ENCODE results near the gene ATP6V1B1.

Gene ATP6V1B1

DNA sequence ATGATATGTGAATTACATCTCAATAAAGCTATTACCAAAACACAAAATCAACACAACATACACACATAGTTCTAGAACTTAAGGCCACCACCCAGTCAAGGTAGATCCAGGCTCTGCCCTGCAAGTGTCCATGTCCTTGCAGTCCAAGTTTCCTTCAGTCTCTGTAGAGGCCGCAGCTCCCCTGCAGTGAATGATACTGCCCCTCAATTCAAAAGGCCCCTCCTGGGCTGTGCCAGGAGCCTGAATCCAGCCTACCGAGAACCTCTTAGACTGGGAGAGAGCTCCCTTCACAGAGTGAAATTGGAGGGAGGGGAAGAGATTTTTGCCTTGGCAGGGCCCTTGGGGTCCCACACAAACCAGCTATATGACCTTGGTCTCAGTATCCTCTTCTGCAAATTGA is 42.5 kb upstream of the ATP6V1B1 start:
- no peak overlapping the region for H3K4me3 Mint-ChIP-seq
- TF ChIP-seq, protein P1, sequence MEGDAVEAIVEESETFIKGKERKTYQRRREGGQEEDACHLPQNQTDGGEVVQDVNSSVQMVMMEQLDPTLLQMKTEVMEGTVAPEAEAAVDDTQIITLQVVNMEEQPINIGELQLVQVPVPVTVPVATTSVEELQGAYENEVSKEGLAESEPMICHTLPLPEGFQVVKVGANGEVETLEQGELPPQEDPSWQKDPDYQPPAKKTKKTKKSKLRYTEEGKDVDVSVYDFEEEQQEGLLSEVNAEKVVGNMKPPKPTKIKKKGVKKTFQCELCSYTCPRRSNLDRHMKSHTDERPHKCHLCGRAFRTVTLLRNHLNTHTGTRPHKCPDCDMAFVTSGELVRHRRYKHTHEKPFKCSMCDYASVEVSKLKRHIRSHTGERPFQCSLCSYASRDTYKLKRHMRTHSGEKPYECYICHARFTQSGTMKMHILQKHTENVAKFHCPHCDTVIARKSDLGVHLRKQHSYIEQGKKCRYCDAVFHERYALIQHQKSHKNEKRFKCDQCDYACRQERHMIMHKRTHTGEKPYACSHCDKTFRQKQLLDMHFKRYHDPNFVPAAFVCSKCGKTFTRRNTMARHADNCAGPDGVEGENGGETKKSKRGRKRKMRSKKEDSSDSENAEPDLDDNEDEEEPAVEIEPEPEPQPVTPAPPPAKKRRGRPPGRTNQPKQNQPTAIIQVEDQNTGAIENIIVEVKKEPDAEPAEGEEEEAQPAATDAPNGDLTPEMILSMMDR (IDR thresholded peaks at IDR 0.05), result no peak
- peaks cover 100% of the 10 kb centered on the region for H3K27me3 Mint-ChIP-seq (ENCODE audit: low read depth, poor library complexity)
- peaks cover 24% of the 10 kb centered on the region for H3K4me1 Mint-ChIP-seq
- H3K9me3 Mint-ChIP-seq, result peaks cover 3% of the 10 kb centered on the region
- no peak overlapping the region for H3K27ac Mint-ChIP-seq
- H3K36me3 Mint-ChIP-seq (ENCODE audit: low read depth), result no peaks in the 10 kb centered on the region
- no peak for DNase-seq

DNA sequence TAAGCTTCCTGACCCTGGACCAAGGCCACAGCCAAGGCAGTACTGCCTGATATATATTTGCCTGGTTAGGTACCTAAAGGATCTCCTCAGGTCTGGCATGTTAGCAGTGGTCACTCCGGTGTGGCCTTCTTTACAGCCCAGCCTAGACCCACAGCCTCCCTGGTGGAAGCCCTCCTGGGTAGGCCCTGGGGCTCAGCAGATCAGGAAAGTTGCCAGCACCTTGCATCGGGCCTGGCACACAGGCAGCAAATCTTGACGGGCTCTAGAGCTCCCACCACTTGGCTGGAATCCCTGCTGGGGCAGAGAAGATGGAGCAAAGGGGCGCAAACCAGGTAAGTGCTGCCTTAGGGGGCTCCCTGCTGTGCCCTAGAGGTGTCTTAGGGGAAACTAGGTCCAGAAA is 40.9 kb upstream of the ATP6V1B1 start:
- TF ChIP-seq, protein P1 (IDR thresholded peaks at IDR 0.05), result no peak
- H3K27me3 Mint-ChIP-seq (ENCODE audit: low read depth, poor library complexity), result peaks cover 100% of the 10 kb centered on the region

DNA sequence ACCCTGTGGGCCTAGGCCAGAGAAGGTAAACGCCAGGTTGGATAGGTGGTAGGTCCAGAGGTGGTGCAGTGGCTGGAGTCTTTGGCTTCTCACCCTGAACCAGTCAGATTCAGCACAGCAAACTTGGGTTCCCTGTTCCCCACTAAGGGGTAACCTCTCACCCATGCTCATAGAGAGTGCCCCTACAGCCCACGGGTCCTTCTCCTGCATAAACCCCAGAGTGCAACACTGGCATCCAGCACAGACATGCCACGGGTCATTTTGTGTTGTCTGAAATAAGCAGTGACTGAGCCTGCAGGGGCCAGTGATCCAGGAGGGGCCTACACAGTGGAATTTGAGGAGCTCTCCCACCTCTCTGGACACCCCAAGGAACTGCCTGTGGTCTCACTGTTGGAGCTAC is 40.5 kb upstream of the ATP6V1B1 start:
- Mint-ChIP-seq H3K4me1 (peaks cover 12% of the 10 kb centered on the region), H3K4me3 (no peak overlapping the region), H3K27ac (no peak overlapping the region), H3K36me3 (ENCODE audit: low read depth) (no peaks in the 10 kb centered on the region), H3K27me3 (ENCODE audit: low read depth, poor library complexity) (peaks cover 100% of the 10 kb centered on the region), H3K9me3 (peaks cover 3% of the 10 kb centered on the region)
- TF ChIP-seq, protein P1 (IDR thresholded peaks at IDR 0.05), result no peak
- no peak for DNase-seq

More for the DNA sequence above, 40.9 kb upstream of the ATP6V1B1 start:
- DNase-seq, result no peak
- Mint-ChIP-seq H3K9me3 (peaks cover 3% of the 10 kb centered on the region), H3K4me3 (no peak overlapping the region), H3K36me3 (ENCODE audit: low read depth) (no peaks in the 10 kb centered on the region), H3K27ac (no peak overlapping the region), H3K4me1 (peaks cover 12% of the 10 kb centered on the region)

DNA sequence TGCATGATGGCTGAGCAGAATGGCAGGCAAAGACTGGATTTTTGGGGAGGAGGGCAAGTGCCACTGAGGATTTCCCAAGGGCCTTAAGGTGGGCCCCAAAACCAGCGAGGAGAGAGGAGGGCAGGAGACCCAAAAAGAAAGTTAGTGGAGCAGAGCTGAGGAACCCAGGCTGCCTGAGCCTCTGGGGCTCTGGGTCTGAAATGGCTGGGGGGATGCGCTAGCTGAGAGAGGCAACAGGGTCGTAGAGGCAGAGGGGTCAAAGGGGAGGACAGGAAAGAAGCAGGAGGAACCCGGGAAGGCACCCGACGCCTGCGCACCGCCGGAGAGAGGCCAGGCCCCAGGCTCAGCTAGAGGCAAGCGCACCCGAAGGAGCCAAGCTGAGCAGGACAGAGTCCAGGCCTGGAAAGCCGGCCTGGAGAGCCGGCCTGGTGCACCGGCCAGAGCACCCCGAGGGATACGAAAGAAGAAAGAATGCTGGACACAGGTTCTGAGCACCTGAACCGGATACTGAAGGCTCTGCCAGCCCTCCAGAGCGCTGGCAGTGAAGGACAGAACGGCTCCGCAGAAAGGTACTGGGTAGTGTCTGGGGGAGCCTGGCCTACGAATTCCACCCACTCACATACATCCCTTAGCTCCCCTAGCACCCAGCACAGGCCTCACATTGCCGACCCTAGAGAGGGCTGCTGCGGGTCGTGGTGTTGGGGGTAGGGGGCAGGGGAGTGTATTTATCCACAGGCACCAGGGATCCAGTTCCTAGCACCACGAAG is 39.5 kb upstream of the ATP6V1B1 start:
- no peak overlapping the region for H3K4me3 Mint-ChIP-seq
- peaks cover 12% of the 10 kb centered on the region for H3K4me1 Mint-ChIP-seq
- no peak overlapping the region for H3K27ac Mint-ChIP-seq
- peaks cover 100% of the 10 kb centered on the region for H3K27me3 Mint-ChIP-seq (ENCODE audit: low read depth, poor library complexity)
- DNase-seq, result no peak
- peaks cover 3% of the 10 kb centered on the region for H3K9me3 Mint-ChIP-seq
- H3K36me3 Mint-ChIP-seq (ENCODE audit: low read depth), result no peaks in the 10 kb centered on the region
- TF ChIP-seq, protein P1 (IDR thresholded peaks at IDR 0.05), result no peak

DNA sequence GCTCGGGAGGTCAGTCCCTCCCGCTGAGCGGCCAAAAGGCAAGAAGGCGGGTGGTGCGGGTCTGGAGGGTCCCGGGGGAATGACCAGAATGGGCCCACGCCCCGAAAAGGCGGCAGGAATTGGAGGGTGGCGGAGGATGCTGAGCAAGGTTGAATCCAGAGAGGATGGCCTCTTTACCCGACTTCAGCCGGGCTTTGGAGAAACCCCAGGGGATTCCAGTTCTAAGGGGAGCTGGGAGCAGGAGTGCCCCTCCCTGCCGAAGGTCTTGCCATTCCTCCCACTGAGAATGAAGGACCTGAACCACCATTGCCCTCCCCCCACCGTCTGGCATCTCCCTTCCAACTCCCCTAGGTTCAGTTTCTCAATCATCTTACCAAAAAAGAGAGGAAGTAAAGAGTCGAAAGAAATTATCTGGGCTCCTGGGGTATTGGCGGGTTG is 38.9 kb upstream of the ATP6V1B1 start:
- TF ChIP-seq, protein P1 (IDR thresholded peaks at IDR 0.05), result no peak
- DNase-seq, result no peak
- Mint-ChIP-seq H3K27ac (no peak overlapping the region), H3K4me1 (peaks cover 18% of the 10 kb centered on the region), H3K27me3 (ENCODE audit: low read depth, poor library complexity) (peaks cover 100% of the 10 kb centered on the region), H3K36me3 (ENCODE audit: low read depth) (no peaks in the 10 kb centered on the region), H3K4me3 (no peak overlapping the region), H3K9me3 (peaks cover 3% of the 10 kb centered on the region)

Data from nephron progenitor cell (in vitro differentiated cells).